Transverse colon (tissue), 4 donors: ENCODE data around the gene ELP6.

ENCODE experiments used
- CTCF ChIP-seq, 5 experiments: fragments of 200-600 bp in 3 of 5; fragments of 450-650 bp in 2 of 5; sonication (generic) in 3 of 5; IDR thresholded peaks; 1 replicate in 2 of 5; 2 replicates in 3 of 5; pipeline ENCODE4 v1.5.1; 2016 to 2017; ENCODE audit warnings: antibody characterized with exemption in 5 of 5, inconsistent platforms in 3 of 5, mild to moderate bottlenecking in 2 of 5, moderate library complexity in 1 of 5
- POLR2AphosphoS5 ChIP-seq, 3 donors: sonication (generic); formaldehyde crosslinking; IDR thresholded peaks; one replicate each; pipeline ENCODE4 v1.6.1; 2016; ENCODE audit warnings: antibody characterized with exemption in 3 of 3

- TF ChIP-seq POLR2AphosphoS5 (IDR thresholded peaks at IDR 0.05): no peak
- TF ChIP-seq CTCF (IDR thresholded peaks at IDR 0.05): no peak
These were observed 37.2 kb downstream of the ELP6 start for GRCh38 chr3:47476330-47476626.
